Activated naive CD8-positive, alpha-beta T cell treated with anti-CD3 and anti-CD28 coated beads for 36 hours (primary cell): Measurements from ENCODE around the gene NPR3. TPM values are rescaled to one million over a fixed set of nuclear protein-coding genes. Genes with fewer than 3 reads are reported as not detected.

Source experiments
- DNase-seq: peaks from one replicate; pipeline ENCODE4 v3.0.0; 2021
- H3K27ac Mint-ChIP-seq: one replicate; pipeline ENCODE4 v1.8.0; 2022; ENCODE audit warnings: mild to moderate bottlenecking, moderate library complexity, mixed read lengths
- H3K27me3 Mint-ChIP-seq: one replicate; pipeline ENCODE4 v1.8.0; 2022; ENCODE audit warnings: mild to moderate bottlenecking, mixed read lengths
- H3K36me3 Mint-ChIP-seq: one replicate; pipeline ENCODE4 v1.8.0; 2021; ENCODE audit warnings: mild to moderate bottlenecking, mixed read lengths
- H3K4me1 Mint-ChIP-seq: one replicate; pipeline ENCODE4 v1.8.0; 2021; ENCODE audit warnings: mixed read lengths
- H3K4me3 Mint-ChIP-seq: one replicate; pipeline ENCODE4 v1.8.0; 2022; ENCODE audit warnings: mild to moderate bottlenecking, moderate library complexity, mixed read lengths
- H3K9me3 Mint-ChIP-seq: one replicate; pipeline ENCODE4 v1.8.0; 2022; ENCODE audit warnings: mixed read lengths
- total RNA-seq, 2 experiments: library from RNA; stranded (reverse); gene quantifications; one replicate each; pipeline ENCODE4 v1.2.3, GENCODE V29; 2021

The NPR3 gene
- total RNA-seq, 2 experiments from 2014 or later, result not detected

DNA sequence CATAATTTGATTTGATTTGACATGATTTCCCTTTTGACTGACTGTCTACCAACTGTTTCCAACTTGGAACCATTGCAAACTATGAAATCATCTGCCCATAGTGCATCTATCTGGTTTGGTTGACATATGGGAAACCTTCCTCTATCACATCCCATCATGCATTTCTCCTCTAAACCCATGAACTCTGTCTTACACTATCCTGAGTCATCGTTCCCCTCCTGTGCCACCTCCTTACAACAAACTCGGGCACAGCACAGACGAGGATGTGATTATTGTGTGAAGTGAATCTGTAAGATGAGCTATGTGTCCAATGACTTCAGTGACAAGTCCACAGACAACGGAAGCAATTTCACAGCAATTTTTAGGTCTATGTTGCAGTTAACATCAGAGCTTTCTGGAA is 126.1 kb downstream of the NPR3 start:
- Mint-ChIP-seq H3K9me3 (no peaks in the 10 kb centered on the region), H3K4me1 (peaks cover 9% of the 10 kb centered on the region), H3K27ac (no peak overlapping the region), H3K27me3 (no peaks in the 10 kb centered on the region), H3K36me3 (no peaks in the 10 kb centered on the region), H3K4me3 (no peak overlapping the region)
- no peak for DNase-seq

DNA sequence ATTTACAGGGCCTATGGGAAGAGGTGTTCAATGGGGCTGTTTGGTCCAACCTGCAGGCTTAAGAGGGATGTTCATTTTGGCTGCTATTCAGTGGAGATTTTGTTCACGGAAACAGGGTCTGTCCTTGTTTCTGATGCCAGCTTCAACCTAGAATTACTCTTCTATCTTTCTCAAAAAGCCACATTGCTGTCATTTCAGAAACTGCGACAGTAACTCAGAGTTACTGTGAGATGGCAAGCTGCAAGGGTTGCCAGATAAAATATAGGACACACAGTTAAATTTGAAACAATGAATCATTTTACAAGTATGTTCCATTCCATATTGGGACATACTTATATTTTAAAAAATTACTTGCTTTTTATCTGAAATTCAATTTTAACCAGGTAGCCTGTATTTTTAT is 128.0 kb downstream of the NPR3 start:
- no peaks in the 10 kb centered on the region for H3K36me3 Mint-ChIP-seq

GRCh38 chr5:32840606-32841005 is 129.5 kb downstream of the NPR3 start:
- Mint-ChIP-seq H3K27me3 (no peaks in the 10 kb centered on the region), H3K4me1 (no peaks in the 10 kb centered on the region), H3K9me3 (no peaks in the 10 kb centered on the region), H3K36me3 (no peaks in the 10 kb centered on the region), H3K4me3 (no peak overlapping the region), H3K27ac (no peak overlapping the region)
- no peak for DNase-seq

More for the DNA sequence above, 128.0 kb downstream of the NPR3 start:
- Mint-ChIP-seq H3K27me3 (no peaks in the 10 kb centered on the region), H3K4me1 (peaks cover 6% of the 10 kb centered on the region), H3K27ac (no peak overlapping the region), H3K4me3 (no peak overlapping the region), H3K9me3 (no peaks in the 10 kb centered on the region)
- no peak for DNase-seq

Other genes starting within 250 kb of the NPR3 start
- gene SUB1, start 125.8 kb upstream of the NPR3 start, total RNA-seq, result 100 to 1,000 TPM; 414 to 435 TPM